SK-N-SH (cell line): ENCODE data around the gene CR1L.

Experiments used
- EP300 ChIP-seq, 2 experiments: IDR thresholded peaks; 2 replicates each; pipeline versions ENCODE4 v1.4.0 to v1.6.1; 2012; ENCODE audit warnings: borderline replicate concordance in 1 of 2, low read depth in 1 of 2, low read length in 1 of 2
- EZH2phosphoT487 ChIP-seq: fragments of 200-600 bp; sonication (generic); IDR thresholded peaks from 2 replicates; pipeline ENCODE4 v1.6.1; 2017; ENCODE audit warnings: low read depth, mixed run types, mild to moderate bottlenecking, antibody characterized with exemption, moderate library complexity, borderline replicate concordance
- GABPA ChIP-seq: IDR thresholded peaks from 2 replicates; pipeline ENCODE4 v1.4.0; 2012; ENCODE audit warnings: low read depth, mild to moderate bottlenecking
- MEF2A ChIP-seq: IDR thresholded peaks from 2 replicates; pipeline ENCODE4 v1.4.0; 2012; ENCODE audit warnings: low read depth, borderline replicate concordance
- MXI1 ChIP-seq: IDR thresholded peaks from 2 replicates; pipeline ENCODE4 v1.6.1; 2012; ENCODE audit warnings: mild to moderate bottlenecking, low read depth, low read length, improper control_type of control experiment
- POLR2AphosphoS5 ChIP-seq: IDR thresholded peaks from 2 replicates; pipeline ENCODE4 v1.6.1; 2012; ENCODE audit warnings: low read depth, low read length
- RCOR1 ChIP-seq: fragments of 150-350 bp; IDR thresholded peaks from 2 replicates; pipeline ENCODE4 v1.6.1; 2017; ENCODE audit warnings: antibody characterized with exemption, low read length
- RXRA ChIP-seq: IDR thresholded peaks from 2 replicates; pipeline ENCODE4 v1.4.0; 2012; ENCODE audit warnings: low read depth, mild to moderate bottlenecking, borderline replicate concordance
- TAF1 ChIP-seq: IDR thresholded peaks from 2 replicates; pipeline ENCODE4 v1.6.1; 2012; ENCODE audit warnings: low read depth, mild to moderate bottlenecking, low read length, moderate library complexity, borderline replicate concordance
- TF ChIP-seq, protein P1 (sequence below): fragments of 200-600 bp; sonication (generic); IDR thresholded peaks from 2 replicates; pipeline ENCODE4 v1.6.1; 2017; ENCODE audit warnings: antibody characterized with exemption, mild to moderate bottlenecking, moderate library complexity
- TF ChIP-seq, protein P2 (sequence below): IDR thresholded peaks from 2 replicates; pipeline ENCODE4 v1.6.1; 2012; ENCODE audit warnings: mild to moderate bottlenecking, low read depth, low read length, moderate library complexity
- TF ChIP-seq, protein P3 (sequence below): fragments of 150-350 bp; IDR thresholded peaks from 2 replicates; pipeline ENCODE4 v1.6.1; 2017; ENCODE audit warnings: antibody characterized with exemption, low read length, low read depth, borderline replicate concordance

DNA sequence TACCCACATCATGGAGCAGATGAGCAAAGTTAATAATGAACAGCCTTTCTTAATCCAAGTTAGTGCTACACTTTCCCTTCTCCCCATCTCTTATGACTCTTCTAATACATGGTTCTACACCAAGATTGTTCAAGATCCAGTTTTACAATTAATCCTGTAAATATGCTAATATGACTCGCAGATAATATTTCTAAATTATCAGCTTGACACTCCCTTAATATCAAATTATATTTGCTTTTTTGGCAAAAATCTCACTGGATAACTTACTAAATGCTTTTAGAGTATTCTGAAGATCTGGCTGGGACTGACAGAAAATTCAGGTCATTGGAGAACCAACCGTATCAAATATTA, 24.4 kb upstream of the CR1L start:
- TF ChIP-seq POLR2AphosphoS5: no peak
- TF ChIP-seq, protein P1, sequence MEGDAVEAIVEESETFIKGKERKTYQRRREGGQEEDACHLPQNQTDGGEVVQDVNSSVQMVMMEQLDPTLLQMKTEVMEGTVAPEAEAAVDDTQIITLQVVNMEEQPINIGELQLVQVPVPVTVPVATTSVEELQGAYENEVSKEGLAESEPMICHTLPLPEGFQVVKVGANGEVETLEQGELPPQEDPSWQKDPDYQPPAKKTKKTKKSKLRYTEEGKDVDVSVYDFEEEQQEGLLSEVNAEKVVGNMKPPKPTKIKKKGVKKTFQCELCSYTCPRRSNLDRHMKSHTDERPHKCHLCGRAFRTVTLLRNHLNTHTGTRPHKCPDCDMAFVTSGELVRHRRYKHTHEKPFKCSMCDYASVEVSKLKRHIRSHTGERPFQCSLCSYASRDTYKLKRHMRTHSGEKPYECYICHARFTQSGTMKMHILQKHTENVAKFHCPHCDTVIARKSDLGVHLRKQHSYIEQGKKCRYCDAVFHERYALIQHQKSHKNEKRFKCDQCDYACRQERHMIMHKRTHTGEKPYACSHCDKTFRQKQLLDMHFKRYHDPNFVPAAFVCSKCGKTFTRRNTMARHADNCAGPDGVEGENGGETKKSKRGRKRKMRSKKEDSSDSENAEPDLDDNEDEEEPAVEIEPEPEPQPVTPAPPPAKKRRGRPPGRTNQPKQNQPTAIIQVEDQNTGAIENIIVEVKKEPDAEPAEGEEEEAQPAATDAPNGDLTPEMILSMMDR: no peak
- TF ChIP-seq MEF2A: no peak
- no peak for TF ChIP-seq EP300 (IDR thresholded peaks at IDR 0.05; ENCODE audit: borderline replicate concordance in 1 of 2, low read depth in 1 of 2, low read length in 1 of 2)
- no peak for TF ChIP-seq RCOR1
- TF ChIP-seq MXI1: no peak
- TF ChIP-seq, protein P2, sequence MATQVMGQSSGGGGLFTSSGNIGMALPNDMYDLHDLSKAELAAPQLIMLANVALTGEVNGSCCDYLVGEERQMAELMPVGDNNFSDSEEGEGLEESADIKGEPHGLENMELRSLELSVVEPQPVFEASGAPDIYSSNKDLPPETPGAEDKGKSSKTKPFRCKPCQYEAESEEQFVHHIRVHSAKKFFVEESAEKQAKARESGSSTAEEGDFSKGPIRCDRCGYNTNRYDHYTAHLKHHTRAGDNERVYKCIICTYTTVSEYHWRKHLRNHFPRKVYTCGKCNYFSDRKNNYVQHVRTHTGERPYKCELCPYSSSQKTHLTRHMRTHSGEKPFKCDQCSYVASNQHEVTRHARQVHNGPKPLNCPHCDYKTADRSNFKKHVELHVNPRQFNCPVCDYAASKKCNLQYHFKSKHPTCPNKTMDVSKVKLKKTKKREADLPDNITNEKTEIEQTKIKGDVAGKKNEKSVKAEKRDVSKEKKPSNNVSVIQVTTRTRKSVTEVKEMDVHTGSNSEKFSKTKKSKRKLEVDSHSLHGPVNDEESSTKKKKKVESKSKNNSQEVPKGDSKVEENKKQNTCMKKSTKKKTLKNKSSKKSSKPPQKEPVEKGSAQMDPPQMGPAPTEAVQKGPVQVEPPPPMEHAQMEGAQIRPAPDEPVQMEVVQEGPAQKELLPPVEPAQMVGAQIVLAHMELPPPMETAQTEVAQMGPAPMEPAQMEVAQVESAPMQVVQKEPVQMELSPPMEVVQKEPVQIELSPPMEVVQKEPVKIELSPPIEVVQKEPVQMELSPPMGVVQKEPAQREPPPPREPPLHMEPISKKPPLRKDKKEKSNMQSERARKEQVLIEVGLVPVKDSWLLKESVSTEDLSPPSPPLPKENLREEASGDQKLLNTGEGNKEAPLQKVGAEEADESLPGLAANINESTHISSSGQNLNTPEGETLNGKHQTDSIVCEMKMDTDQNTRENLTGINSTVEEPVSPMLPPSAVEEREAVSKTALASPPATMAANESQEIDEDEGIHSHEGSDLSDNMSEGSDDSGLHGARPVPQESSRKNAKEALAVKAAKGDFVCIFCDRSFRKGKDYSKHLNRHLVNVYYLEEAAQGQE: no peak
- TF ChIP-seq TAF1: no peak
- TF ChIP-seq RXRA: no peak
- TF ChIP-seq GABPA: no peak
- TF ChIP-seq EZH2phosphoT487: no peak
- TF ChIP-seq, protein P3, sequence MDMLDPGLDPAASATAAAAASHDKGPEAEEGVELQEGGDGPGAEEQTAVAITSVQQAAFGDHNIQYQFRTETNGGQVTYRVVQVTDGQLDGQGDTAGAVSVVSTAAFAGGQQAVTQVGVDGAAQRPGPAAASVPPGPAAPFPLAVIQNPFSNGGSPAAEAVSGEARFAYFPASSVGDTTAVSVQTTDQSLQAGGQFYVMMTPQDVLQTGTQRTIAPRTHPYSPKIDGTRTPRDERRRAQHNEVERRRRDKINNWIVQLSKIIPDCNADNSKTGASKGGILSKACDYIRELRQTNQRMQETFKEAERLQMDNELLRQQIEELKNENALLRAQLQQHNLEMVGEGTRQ: no peak
